HG02852 (cell line): ENCODE measurements around the gene KLHL30.

Experiments
- ATAC-seq: cut with Tn5 transposase; IDR thresholded peaks from one replicate; pipeline ENCODE4 v1.9.1; 2021; ENCODE audit warnings: mild to moderate bottlenecking, moderate library complexity; ENCODE audit not compliant: unreplicated experiment

The KLHL30 gene, protein sequence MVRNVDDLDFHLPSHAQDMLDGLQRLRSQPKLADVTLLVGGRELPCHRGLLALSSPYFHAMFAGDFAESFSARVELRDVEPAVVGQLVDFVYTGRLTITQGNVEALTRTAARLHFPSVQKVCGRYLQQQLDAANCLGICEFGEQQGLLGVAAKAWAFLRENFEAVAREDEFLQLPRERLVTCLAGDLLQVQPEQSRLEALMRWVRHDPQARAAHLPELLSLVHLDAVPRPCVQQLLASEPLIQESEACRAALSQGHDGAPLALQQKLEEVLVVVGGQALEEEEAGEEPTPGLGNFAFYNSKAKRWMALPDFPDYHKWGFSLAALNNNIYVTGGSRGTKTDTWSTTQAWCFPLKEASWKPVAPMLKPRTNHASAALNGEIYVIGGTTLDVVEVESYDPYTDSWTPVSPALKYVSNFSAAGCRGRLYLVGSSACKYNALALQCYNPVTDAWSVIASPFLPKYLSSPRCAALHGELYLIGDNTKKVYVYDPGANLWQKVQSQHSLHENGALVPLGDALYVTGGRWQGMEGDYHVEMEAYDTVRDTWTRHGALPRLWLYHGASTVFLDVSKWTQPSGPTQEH

DNA sequence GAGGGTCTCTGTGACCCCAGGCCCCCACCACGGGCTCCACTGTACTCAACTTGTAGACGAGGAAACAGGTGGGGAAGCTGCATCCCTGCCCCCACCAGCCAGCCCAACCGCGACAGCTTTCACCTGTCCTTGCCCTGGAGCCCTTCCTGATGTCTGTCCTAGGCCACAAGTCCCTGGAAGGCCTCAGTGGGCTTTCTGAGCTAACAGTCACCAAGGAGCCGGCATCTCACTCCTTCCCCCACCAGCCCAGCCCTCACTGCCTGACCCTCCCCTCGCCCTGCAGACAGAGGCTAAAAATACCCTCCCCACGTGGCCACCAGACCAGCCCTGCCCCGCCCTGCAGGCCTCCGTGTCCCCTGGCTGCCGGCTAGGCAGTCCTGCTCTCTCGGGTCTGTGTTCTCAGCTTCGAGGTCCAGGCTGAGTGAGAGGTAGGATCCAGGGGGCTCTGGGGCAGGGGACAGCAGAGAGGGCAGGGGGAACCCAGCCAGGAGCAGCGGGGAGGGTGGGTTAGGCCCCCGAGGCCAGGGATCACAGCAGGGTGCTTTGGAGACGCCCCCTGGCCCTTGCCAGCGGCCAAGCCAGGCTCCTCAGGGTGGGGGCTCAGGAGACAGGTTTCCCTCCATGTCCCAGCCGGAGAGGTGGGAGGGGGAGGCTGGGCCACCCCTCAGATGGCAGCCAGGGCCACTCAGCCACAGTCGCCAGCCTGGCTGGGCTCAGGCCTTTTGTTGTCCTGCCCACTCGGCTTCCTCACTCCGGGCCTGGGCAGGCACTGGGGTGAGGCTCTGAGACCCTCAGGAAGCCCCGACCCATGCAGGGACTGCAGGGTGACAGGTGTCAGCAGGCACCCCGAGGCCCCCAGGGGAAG is at the start of gene KLHL30:
KLHL30 (plus strand) TSS at position 338 of the 865 bp plus-strand sequence. CDS start 2,087 bp downstream, outside the sequence.
- no peak for ATAC-seq

DNA sequence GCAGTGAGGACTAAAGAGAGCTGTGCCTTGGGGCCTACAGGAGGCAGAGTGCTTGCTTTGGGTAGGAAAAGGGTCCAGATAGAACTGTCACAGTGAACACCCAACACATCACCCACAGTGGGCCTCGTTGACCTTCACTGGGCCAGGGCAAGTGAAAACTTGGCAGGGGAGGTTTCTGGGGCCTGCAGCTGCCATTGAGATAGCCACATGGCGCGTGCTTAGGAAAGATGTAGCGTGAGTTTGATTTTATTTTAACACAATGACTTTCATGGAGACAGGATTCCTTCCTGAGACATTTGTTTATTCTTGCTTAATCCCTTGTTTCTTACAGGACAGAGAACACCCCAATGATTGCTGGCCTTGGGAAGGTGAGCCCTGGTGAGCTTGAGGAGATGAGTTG is 47.6 kb upstream of the KLHL30 start:
- no peak for ATAC-seq

DNA sequence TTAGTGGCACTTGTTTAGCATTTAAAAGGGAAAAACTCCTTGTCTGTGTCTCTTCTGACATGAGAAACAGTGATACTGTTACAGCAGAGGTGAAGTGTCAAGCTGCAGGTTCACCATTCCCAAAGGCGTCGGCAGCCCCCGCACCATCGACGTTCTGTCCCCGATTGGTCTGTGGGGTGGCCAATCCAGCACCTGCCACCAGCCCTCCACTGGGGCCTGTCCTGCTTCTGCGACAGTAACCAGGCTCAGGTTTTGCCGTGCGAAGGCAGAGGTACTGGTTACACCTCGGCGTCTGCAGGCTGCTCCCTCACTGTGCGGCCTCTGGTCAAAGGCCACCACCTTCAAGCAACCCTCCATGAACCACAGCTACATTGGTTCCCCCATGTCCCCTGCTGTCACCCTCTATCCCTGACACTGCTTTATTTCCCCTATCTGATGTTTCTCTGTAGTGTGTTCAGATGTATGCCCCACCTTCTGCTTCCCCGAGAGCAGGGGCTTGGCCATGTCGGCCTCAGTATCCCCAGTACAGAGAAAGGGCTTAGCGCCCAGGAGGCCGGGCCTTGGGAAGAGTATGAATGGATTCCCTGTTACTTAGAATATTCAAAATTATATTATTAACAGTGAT is 46.9 kb upstream of the KLHL30 start:
- ATAC-seq: no peak

DNA sequence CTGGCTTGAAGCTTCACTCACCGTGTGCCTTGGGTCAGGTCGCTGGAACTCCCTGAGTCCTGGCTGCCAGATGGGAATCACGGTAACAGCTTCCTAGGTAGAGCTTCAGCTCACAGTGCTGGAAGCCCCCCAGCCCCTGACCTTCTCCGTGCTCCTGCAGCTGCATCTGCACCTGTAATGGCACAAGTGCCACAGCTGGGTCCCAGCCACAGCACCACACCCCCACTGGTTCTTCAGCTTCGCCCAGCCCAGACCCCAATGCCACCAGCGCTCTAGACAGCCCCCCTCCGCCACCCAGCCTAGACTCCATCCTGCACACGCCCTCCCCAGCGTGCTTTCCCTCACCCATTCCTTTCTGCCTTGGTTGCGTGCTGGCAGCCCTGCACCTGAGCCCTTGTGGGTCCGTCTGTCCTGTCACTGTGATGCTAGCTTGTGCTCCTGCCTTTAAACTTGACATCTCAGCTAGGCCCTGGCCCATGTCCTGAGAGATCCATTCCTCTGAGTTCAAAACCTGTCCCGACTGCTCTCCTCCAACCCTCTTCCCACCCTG is 45.9 kb upstream of the KLHL30 start:
- no peak for ATAC-seq

DNA sequence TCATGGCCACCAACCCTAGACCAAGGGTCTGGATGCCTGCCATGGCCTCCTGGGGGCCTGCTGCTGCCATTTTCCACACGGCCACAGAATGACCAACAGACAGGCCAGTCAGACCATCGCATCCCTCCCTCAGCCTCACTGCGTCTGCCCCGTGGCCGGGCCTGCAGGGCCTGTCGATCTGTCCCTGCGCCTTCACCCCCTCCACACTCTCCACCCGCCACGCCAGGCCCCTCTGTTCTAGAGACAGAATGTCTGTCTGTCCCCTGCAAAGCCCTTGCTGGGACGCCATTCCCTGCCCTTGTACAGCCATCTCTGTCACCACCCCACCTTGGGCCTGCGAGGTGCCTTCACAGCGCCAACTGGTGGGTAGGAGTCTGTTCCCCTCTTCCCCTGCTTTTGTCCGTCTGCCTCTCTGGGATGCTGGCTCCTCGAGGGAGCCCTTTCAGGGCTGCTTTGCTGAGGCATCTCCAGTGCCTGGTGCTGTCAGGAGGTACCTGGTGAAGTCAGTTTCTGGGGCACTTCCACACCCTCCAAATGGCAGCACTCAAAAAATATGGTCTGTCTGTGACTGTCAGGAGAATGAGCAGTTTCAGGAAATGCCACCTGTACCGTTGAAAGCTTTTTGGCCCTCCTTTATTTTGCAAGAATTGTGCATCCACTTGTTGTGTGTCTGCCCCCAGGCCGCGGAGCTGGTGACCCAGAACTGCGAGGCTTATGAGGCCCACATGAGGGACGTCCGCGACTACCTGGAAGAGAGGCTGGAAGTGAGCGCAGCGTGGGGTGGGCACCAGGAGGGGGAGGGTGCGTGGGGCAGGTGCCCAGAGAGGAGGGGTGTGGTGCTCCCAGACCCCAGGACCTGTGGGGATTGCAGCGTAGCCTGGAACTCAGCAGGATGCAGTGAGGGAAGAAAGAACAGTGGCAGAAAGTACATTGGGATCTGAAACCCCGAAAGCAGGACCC is 45.0 kb upstream of the KLHL30 start:
- ATAC-seq: no peak

DNA sequence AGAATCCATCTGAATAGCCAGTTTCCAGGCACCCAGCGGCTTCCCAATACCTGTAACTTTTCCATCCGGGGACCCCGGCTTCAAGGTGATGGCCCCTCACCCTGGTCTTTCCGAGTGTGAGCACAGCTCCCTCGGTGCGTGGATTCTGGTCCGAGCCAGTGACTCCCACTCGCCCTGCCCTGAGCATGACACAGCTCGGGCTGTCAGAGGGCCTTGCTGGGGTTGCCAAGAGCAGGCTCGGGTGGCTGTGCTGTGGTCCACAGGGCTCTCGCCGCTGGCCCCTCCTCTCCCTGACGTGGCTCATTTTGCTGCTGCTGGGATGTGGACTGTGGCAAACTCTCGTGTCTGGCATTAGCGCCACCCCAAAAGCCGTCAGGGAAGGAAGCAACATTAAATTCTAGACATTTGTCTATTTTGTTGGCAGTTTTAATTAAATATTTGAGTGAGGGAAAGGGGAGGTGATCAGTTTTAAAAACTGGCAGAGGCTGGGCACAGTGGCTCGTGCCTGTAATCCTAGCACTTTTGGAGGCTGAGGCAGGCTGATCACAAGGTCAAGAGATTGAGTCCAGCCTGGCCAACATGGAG is 43.9 kb upstream of the KLHL30 start:
- no peak for ATAC-seq

DNA sequence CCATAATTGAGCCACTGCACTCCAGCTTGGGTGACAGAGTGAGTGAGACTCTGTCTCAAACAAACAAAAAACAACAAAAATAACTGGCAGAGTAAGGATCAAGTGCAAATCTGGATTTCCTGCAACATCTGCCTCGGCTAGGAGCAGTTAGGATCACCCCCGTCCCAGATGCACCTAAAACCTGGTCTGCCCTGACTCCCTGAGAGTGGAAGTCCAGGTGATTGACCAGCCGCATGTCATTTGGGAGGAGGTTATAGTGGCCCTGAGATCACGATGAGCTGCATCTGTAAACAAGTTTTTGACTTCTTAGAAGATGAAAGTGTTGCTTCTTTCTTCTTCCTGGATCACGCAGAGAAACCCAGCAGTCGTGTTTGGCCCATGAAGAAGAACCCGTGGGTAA is 43.3 kb upstream of the KLHL30 start:
- ATAC-seq: no peak

DNA sequence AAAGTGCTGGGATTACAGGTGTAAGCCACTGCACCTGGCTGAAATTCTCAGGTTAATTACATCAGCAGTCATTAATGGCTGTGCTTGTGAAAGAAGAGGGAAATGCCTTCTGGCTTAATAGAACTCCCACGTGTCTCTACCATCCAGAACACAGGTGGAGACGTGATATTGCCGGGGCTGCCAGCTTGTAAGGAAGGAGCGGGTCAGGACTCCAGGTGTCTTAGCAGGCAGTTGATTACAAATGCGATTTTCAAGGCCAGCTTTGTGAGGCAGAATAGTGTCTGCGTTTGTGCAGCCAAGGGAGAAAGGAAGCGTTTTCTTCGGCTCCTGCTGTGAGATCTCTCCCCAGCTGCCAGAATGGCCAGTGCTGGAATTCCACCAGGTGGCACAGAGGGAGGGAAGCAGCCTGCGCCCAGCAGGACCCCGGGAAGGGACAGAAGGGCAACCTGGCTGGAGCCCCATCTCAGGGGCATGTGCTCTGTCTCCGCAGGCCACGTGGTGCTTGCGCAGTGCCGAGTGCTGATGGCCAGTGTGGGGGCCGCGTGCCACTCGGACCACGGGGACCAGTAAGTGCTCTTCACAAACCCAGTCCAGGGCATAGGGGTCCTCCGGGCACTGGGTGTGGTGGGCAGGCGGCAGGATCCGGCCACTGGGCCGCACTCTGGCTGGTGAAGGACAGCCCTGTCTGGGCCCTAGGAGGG is 42.0 kb upstream of the KLHL30 start:
- ATAC-seq: no peak

DNA sequence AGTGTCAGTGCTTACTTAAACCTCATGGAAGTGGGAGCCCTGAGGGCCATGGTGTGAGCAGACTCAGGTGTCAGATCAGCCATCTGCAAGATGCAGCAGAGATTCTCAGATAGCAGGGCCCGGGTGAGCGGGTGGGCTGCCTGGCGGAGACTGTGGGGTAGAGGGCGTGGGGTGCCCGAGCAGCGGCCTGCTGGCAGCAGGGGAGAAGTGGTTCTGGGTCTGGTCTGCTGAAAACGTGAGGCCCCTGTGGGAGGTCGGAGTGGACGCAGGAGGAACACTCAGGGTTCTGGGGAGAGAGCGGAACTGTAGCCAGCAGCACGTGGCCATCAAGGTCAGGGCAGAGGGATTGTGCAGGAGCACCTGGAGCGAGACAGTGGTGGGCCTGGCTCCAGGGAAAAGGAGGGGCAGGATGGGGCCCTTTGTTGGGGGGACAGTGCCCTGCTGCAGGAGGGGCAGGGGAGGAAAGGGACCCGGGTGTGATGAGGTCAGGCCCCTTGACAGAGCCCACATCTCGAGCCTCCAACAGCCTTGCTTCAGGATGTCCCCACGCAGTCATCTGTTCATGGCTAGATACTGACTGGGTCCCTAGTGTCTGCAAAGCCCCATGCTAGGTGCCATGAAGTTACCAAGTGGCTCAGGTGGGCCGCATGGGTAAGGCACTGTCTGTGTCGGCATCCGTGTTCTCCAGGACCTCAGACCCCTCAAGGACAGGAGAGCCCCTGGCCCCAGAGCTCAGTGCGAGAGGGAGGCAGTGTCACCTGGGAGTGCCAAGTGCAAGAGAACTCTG is 41.1 kb upstream of the KLHL30 start:
- ATAC-seq: no peak

DNA sequence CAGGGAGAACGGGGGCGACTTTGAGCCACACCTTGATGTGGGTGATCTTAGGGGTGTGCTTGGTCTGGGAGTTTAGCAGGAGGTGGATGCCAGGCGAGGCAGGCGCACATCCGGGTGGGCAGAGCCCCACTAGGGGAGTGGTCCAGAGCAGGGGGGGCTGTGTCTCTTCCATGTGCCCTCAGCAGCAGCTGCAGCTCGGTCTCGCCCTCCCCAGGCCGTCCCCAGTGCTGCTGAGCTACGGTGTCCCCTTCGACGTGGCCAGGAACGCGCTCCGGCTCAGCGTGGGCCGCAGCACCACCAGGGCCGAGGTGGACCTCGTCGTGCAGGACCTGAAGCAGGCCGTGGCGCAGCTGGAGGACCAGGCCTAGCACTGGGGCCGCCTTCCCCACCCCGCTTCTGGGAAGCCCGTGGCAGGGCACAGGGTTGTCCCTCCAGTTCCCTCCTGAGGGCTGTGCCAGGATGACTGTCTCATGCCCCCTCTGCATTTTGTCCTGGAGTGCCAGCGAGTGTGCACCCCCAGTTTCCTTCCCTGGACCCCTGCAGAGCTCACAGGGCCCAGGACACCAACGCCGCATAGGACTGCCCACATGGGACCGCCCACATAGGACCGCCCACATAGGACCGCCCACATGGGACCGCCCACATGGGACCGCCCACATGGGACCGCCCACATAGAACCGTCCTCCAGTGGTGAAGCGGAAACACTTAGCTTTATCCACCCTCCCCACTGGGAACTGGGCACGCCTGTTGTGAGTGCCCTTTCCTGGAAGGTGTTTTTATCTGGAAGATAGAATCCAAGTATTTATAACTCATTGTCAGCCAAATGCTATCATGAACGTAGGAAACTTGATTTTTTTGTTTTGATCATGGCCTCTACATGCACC is 40.2 kb upstream of the KLHL30 start:
- ATAC-seq: no peak

DNA sequence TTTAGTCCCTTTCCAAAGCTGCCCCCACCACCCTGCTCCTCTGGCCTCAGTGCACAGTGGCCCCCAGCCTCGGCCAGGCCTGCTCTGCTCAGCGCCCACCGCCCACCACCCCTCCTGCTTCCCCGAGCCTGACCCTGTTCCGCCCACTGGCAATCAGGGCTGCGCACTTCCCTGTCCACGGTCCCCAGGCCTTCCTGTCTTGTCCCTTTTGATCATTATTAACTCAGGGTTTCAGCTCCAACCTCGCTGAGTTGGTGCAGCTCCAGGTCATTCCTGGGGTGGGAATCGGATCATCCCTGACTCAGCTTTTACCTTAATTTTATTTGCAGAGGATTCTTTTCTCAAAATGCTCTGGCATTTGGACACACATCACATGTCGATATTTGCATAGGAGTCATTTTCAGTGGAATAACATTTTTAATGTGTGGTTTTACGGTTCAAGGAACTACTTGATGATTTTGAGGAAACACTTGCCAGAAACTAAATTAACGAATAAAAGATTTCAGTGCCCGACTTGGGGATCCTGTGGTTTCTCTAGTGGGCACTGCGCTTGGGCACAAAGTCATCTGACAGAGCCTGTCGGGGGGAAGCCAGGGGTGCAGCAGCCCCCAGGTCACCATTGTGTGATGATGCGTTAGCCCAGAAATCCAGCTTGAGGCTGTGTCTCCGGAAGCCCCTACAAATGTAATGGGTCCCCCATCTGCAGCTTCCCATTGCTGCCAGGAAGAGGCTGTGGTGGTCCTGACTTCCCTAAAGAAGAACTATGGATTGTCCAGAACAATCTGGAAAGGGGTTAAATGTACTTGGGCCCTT is 39.4 kb upstream of the KLHL30 start:
- ATAC-seq: no peak

DNA sequence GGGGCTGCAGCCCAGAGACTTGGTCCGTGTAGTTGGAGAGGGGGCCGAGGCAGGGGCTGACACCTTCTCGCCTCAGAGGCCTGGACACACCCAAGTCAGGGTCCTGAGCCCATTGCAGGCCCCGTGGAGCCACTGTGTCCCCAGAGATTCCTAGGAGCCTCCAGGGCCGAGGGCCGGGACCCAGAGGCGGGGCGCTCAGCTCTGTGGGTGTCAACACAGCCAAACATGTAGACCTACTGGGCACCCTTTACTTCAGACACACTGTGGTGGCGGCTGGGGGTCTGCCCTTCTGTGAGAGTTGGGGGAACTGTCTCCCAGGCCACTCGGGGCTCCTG is 38.8 kb upstream of the KLHL30 start:
- ATAC-seq: no peak

DNA sequence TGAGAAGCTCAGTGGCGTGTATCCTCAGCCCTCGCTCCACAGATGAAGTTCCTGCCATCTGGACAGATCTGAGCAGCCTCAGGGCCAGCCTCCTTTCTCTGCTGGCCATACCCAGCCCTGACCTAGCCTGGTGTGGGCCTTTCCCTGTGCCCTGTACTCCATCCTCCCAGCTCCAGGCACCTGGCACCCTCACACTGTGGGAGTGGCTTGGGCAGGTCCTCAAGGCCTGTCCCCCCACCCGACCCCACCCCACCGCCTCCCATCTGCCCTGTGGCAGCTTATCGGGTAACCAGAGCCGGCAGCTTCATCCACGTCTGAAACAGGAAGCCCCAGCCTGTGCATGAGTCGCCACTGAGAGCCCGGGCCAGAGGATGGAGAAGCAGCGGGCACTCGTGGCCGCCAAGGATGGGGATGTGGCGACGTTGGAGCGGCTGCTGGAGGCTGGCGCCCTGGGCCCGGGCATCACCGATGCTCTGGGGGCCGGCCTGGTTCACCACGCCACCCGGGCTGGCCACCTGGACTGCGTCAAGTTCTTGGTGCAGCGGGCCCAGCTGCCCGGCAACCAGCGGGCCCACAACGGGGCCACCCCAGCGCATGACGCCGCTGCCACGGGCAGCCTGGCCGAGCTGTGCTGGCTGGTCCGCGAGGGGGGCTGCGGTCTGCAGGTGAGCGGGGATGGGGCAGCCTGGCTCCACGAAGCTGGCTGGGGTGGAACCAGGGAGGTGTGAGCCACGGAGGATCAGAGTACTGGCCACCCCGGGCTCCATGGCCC is 38.2 kb upstream of the KLHL30 start, which contains the start of gene ESPNL:
ESPNL (plus strand) TSS at position 292 of the 772 bp plus-strand sequence; CDS start at position 372, 80 bp downstream.
- no peak for ATAC-seq

DNA sequence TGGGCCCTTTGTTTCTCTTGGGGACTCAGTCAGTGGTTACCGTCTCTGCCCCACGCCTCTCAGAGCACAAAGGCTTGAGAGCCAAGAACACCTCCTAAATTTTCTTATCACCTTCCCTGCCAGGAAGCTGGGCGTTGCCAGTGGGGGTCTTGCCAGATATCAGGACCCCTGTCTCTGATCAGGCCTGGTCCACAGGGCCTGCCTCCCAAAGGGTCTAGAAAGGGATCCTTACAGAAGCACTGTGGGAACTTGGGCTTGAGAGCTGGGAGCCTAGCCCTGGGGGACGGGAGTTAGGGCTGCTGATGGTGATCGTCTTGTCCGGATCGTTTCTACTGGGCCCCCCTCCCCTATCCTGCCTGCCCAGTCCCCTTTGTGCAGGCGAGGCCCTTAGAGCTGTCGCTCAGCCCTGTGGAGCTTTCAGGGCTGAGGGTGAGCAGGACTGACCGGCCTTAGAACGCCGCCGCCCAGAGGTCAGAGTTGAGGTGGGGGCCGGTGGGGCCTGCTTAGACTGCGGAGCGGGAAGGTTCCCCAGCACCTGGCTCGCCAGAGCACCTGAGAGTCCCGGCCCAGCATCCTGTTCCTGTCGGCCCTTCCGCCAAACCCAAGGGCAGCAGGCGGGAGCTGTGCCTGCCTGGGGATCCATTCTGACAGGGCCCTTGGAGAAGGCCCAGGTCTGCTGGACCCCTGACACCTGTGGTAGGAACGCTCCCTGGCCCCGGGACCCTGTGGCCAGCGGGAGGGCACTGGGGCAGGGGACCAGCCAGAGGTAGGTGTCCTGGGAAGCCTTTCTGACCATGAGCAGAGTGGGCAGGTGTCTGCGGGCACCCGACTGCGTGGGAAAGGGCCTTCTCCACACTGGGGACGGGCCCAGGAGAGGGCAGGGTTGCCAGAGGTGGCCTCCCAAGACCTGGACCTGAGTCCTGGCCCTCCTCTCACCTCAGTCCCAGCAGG is 37.4 kb upstream of the KLHL30 start:
- ATAC-seq: no peak
